ENCODE results near the gene MYNN. TPM values are rescaled to one million over a fixed set of nuclear protein-coding genes. Genes with fewer than 3 reads are reported as not detected.

MYNN gene
- total and polyA plus RNA-seq, 2 of the 13 experiments (the other 11 are each of a cell fraction or from before 2014, with no cell fraction given), result 10.4 to 17.6 TPM

- TF ChIP-seq, protein P1, sequence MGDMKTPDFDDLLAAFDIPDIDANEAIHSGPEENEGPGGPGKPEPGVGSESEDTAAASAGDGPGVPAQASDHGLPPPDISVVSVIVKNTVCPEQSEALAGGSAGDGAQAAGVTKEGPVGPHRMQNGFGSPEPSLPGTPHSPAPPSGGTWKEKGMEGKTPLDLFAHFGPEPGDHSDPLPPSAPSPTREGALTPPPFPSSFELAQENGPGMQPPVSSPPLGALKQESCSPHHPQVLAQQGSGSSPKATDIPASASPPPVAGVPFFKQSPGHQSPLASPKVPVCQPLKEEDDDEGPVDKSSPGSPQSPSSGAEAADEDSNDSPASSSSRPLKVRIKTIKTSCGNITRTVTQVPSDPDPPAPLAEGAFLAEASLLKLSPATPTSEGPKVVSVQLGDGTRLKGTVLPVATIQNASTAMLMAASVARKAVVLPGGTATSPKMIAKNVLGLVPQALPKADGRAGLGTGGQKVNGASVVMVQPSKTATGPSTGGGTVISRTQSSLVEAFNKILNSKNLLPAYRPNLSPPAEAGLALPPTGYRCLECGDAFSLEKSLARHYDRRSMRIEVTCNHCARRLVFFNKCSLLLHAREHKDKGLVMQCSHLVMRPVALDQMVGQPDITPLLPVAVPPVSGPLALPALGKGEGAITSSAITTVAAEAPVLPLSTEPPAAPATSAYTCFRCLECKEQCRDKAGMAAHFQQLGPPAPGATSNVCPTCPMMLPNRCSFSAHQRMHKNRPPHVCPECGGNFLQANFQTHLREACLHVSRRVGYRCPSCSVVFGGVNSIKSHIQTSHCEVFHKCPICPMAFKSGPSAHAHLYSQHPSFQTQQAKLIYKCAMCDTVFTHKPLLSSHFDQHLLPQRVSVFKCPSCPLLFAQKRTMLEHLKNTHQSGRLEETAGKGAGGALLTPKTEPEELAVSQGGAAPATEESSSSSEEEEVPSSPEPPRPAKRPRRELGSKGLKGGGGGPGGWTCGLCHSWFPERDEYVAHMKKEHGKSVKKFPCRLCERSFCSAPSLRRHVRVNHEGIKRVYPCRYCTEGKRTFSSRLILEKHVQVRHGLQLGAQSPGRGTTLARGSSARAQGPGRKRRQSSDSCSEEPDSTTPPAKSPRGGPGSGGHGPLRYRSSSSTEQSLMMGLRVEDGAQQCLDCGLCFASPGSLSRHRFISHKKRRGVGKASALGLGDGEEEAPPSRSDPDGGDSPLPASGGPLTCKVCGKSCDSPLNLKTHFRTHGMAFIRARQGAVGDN (CRISPR knock-in tag; IDR thresholded peaks at IDR 0.05), result peak; percentile 75
- TF ChIP-seq ZNF607 (CRISPR knock-in tag; IDR thresholded peaks at IDR 0.05; ENCODE audit: borderline replicate concordance) (no peak), NFE2 (CRISPR knock-in tag; IDR thresholded peaks at IDR 0.05) (no peak), ZNF776 (CRISPR knock-in tag; IDR thresholded peaks at IDR 0.05) (no peak), ZBTB4 (CRISPR knock-in tag; IDR thresholded peaks at IDR 0.05; ENCODE audit: borderline replicate concordance) (no peak), ZNF256 (CRISPR knock-in tag; conservative IDR thresholded peaks at IDR 0.05) (no peak), SMAD9 (CRISPR knock-in tag; IDR thresholded peaks at IDR 0.05) (no peak), ETV6 (CRISPR knock-in tag; conservative IDR thresholded peaks at IDR 0.05) (no peak), WIZ (CRISPR knock-in tag; IDR thresholded peaks at IDR 0.05) (no peak), SMARCE1 (IDR thresholded peaks at IDR 0.05; ENCODE audit: borderline replicate concordance) (no peak), ZNF781 (CRISPR knock-in tag; IDR thresholded peaks at IDR 0.05; ENCODE audit: borderline replicate concordance, not compliant biosample characterization) (no peak), MAZ (IDR thresholded peaks at IDR 0.05; ENCODE audit: borderline replicate concordance, low read depth, low read length) (no peak), MAZ (CRISPR knock-in tag; IDR thresholded peaks at IDR 0.05; ENCODE audit: low read depth) (0 out of 2 replicates have a peak, but pooled peaks have one; percentile 31), ZNF510 (CRISPR knock-in tag; IDR thresholded peaks at IDR 0.05; ENCODE audit: low read depth) (no peak), ZNF468 (CRISPR knock-in tag; IDR thresholded peaks at IDR 0.05) (no peak), ZNF674 (CRISPR knock-in tag; IDR thresholded peaks at IDR 0.05; ENCODE audit: low read depth) (no peak), ZNF263 (CRISPR knock-in tag; IDR thresholded peaks at IDR 0.05) (peak; percentile 84), ZNF7 (CRISPR knock-in tag; IDR thresholded peaks at IDR 0.05) (no peak), FOXK1 (CRISPR knock-in tag; IDR thresholded peaks at IDR 0.05; ENCODE audit: borderline replicate concordance, low read depth) (no peak)
- TF ChIP-seq, protein P2, sequence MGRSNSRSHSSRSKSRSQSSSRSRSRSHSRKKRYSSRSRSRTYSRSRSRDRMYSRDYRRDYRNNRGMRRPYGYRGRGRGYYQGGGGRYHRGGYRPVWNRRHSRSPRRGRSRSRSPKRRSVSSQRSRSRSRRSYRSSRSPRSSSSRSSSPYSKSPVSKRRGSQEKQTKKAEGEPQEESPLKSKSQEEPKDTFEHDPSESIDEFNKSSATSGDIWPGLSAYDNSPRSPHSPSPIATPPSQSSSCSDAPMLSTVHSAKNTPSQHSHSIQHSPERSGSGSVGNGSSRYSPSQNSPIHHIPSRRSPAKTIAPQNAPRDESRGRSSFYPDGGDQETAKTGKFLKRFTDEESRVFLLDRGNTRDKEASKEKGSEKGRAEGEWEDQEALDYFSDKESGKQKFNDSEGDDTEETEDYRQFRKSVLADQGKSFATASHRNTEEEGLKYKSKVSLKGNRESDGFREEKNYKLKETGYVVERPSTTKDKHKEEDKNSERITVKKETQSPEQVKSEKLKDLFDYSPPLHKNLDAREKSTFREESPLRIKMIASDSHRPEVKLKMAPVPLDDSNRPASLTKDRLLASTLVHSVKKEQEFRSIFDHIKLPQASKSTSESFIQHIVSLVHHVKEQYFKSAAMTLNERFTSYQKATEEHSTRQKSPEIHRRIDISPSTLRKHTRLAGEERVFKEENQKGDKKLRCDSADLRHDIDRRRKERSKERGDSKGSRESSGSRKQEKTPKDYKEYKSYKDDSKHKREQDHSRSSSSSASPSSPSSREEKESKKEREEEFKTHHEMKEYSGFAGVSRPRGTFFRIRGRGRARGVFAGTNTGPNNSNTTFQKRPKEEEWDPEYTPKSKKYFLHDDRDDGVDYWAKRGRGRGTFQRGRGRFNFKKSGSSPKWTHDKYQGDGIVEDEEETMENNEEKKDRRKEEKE (IDR thresholded peaks at IDR 0.05), result no peak
Observed at GRCh38 chr3:169769287-169770181, 3.7 kb upstream of the MYNN start, which contains the start of gene ACTRT3 (continued).
